Brain pericyte (primary cell): Measurements from ENCODE around the gene TRMT10C.
A peak's percentile ranks its signal among the peaks of the same experiment; 100 is the strongest.
"Not testable (repeated sequence)": the region's sequence is repeated elsewhere in the genome, so short reads cannot be mapped to it uniquely, and the experiment has no call there.

Source experiments
- DNase-seq: peaks from one replicate; pipeline ENCODE4 v3.0.0-alpha.2; 2012; ENCODE audit warnings: low read depth, low spot score

The TRMT10C gene

DNA sequence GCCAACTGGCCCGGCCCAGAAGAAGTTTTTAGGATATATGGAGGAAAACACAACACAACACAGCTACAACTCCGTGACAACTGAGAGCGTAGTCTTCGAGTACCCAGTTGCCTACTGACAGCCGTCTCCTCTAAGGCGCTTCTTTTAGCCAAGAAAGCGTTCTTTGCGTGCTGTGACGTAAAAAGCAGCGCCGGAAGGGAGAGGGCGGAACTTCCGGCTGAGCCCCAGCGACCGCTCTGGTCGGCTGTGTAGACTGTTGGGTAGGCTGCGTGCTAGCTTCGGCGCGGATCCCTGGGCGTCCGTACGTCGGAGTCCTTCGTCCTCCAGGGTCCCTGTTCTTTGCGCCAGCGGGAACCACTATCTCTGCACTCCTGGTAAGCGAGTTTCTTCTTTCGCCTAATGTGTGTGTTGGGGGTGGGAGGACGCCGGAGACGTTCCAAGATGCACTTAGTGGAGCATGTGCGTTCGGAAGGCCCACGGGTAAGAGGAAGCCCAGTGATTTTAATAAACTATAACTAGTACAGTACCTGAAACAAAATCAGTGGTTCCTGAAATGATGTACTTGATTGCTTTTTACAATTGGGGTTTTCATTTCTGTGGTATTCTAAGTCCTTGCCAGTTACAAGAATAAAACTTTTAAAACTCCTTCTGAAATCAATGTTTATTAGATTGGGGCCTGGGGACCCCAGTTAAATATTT is at the start of gene TRMT10C:
TRMT10C (plus strand) TSS at position 239 of the 699 bp plus-strand sequence. CDS start 2,914 bp downstream, outside the sequence.
- peak; percentile 77 for DNase-seq

DNA sequence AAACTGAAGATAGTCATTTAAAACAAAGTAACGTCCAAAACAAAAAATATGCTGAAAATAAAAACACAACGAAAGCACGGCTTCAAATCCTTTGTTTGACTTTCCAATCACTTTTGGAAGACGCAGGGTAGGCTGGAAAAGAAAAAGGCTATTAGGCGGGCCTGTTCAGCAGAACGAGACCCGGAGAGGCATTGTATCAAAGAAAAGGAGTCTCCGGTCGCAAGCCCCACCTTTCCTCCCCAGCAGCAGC is 49.3 kb upstream of the TRMT10C start:
- no peak for DNase-seq

DNA sequence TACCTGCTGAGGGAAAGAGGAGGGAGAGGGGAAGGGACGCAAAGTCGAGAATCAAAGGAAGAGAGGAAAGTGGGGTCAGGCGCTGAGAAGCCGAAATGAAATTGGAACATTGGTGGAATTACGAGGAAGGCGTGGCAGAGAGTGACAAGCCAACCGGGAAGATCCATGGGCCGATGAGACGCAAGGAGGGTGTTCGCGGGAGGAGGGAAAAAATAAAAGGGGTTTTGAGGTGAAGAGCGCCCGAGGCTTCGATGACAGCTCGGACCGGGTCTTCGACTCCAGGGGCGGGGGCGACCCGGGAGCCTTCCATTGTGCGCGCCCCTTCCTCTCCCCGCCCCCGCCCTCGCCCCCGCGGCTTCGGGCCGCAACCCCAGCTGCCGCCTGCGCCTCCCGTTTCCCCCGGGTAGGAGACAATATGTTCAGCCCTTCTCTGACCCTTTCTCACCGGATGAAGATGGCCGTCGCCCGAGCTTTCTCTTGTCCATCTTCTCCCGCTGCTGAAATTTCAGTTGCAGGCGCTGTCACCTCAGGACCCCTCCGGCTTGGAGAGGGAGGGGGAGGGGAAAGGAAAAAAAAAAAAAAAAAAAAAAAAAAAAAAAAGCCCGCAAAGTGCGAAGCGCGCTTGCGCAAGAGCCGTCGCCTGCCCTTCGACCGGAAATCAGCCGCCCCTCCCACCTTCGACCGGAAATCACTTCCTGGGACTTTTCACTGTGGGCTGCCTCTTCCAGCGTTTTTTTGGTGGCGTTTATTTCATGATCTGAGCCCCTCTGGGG is 48.8 kb upstream of the TRMT10C start, which contains the start of gene SENP7:
SENP7 (minus strand) TSS at position 567 of the 773 bp plus-strand sequence; CDS start at position 485, 82 bp downstream.
- DNase-seq, result peak; percentile 47

DNA sequence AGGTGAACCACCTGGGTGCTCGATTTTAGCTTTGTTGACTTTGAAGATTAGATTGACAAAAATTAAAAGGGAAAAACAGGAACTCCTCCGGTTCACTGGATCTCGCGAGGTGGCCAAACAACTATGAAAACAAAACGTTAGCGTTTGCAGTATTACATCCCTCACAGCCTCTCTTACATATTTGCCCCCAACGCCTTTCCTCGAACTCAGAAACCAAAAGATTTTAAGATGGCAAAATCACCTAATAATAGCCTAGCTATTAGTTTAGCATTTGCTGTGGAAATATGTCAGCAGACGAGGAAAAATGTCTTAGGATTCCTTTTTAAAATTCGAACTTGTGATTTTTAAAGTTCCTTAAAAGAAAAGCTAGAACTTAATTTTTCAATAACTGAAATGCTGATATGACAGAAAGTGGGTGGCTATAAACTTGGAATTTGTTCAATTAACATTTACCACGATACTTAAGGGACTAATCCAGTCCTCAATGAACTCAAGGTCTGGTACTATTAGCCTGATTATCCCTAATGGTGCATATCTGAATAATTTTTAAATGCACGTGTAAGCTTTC is 48.2 kb upstream of the TRMT10C start:
- peak; percentile 31 for DNase-seq

DNA sequence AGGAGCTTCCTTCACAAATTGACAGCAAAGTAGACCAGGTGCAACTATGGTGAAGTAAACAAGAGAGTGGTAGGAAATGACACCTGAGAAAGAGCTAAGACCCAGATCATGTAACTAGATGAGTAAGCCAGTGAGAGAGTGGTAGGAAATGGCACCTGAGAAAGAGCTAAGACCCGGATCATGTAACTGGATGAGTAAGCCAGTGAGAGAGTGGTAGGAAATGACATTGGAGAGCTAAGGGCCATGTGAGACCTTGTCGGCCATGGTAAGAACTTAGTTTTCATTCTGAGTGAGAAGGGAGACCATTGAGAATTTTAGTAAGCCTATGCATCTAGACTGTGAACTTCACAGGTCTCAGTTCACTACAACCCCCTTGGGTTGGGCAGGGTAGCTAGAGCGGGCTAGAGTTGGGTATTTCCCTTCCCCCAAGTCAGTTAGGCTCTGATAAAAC is 43.2 kb upstream of the TRMT10C start:
- DNase-seq, result no peak

DNA sequence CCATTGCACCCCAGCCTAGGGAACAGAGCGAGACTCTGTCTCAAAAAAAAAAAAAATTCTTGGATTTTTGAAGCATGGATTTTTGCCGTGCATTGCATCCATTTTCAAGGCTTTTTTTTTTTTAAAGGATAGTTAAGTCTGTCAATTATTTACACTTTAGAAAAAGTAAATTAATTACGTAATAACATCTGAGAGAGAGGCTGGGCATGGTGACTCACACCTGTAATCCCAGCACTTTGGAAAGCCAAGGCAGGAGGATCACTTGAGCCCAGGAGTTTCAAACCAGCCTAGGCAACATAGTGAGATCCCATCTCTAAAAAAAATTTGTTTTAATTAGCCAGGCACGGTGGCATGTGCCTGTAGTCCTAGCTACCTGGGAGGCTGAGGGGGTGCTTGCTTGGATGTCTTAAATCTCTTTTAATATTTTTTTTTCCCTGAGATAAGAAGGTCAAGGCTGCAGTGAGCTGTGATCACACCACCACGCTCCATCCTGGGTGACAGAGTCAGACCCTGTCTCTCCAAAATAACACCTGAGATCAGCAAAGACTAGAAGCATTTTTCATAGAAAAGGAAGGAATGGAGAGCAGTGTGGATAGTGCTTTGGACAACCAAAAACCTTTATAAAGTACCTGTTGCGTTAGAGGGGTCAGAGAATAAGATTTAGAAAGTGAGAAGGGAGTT is 41.8 kb upstream of the TRMT10C start:
- DNase-seq, result no peak

DNA sequence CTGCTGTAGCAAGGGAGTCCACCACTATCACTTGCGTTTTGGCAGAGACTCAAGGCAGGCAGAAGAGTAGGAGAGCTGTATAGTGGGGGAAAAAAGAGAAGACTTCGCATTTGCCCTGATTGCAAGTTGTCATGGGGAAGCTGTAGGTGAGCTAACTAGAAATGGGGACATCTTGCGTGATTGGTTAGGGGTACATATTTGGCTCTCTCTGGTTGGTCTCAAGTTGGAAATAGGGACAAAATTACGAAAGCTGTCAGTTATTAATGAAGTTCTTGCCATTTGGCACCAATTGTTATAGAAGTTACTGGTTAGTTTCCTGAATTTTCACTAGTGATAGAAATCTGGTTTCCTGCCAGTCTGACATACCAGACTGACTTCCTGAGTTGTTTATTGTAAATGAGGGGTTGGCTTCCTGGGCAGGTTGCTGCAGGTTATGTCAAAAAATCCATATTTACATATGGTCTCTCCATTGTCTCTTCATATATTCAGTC is 40.4 kb upstream of the TRMT10C start:
- no peak for DNase-seq

DNA sequence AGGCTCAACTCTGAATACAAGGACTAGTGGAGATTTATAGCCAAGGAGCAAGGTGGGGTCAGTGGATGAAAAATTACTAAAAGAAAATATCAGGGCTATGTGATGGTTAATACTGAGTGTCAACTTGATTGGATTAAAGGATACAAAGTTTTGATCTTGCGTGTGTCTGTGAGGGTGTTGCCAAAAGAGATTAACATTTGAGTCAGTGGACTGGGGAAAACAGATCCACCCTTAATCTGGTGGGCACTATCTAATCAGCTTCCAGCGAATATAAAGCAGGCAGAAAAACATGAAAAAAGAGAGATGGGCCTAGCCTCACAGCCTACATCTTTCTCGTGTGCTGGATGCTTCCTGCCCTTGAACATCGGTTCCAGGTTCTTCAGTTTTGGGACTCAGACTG is 34.2 kb upstream of the TRMT10C start:
- no peak for DNase-seq

DNA sequence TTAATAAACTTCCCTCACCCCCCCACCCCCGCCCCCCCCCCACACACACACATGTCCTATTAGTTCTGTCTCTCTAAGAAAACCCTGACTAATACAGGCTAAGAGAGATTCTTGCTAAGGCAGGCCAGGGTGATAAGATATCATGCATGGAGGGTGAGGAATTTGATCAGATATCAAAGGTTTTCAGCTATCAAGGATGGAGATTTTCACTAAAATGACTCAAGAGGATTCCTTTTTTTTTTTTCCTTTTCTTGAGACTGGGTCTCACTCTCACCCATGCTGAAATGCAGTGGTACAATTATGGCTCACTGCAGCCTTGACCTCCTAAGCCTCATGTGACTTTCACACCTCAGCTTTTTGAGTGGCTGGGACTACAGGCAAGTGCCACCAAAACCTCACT is 33.8 kb upstream of the TRMT10C start:
- no peak for DNase-seq

DNA sequence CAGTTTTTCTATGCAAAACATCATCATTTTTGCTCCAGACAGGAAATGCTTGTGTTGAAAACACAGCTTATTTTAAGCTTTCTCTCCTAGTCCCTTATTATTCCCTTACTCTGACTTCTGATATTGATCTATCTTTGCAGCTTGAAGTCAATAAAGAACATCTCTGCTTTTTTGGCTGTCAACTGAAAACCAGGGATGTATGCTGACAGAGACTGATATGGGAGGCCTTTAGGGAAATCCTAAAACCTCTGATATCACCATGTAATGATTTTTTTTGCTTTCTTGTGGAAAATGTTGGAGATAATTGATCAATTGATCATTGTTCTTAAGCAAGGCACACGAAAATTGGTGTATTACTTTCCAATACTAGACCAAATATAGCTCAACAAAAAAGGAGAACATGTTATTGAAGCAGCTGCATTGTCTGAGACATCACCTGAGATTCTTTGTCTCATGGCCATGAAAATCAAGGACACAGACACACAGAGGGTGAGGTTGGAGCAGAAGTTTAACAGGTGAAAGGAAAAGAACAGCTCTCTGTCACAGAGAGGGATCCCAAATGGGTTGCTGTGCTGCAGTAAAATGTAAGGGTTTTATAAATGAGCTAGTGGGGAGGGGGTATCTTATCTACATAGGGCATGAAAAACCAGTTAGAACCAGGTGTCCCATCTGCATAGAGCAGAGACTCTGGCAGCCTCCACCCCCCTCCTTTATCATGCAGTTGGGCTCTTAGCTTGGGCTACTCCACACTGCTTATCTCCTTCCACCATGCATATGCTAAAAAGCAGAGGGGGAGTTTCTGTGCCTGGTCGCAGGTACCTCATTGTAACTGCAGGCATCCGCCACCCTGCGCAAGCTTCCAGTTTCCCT is 31.6 kb upstream of the TRMT10C start:
- no peak for DNase-seq

DNA sequence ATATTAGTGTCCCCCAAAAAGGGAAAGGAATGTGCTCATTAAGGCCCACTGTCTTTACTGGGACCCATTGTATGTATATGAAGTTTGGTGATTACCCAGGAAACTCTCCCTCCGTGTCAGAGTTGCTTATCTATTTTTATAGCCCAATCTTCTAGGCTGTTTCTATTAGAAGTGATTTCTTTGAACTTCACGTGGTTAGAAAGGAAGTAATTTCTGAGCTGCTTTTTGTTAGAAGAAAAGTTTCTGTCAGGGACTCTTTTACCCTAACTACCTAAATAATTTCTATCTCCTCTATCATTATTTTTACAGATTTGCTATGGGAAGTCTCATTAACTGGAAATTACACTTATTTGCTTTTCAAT is 31.0 kb upstream of the TRMT10C start:
- DNase-seq, result no peak

DNA sequence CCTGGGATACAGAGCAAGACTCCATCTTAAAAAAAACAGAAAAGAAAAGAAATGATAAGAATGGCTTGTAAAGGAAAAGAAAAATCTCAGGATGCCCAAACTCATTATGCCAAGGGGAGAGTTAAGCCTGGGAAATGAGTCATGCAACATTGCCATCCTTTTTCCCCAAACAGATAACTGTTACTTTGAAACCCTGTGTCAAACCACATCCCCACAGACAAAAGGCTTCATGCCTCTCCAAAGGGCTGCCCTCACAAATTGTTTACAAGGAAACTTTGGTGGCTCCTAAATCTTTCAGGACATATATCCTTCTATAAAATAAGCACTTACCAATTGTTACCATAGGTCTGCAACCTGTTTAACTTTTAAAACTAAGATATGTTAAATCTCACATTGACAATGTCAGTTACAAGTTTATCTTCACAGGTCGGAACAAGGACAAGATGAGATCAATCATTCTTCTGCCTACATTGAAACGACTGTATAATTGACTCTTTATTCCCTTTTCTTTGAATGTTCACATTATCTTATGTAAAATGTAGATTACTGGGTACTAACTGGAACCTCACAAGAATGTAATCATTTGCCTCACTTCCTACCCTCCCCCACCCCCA is 30.1 kb upstream of the TRMT10C start:
- DNase-seq, result no peak

DNA sequence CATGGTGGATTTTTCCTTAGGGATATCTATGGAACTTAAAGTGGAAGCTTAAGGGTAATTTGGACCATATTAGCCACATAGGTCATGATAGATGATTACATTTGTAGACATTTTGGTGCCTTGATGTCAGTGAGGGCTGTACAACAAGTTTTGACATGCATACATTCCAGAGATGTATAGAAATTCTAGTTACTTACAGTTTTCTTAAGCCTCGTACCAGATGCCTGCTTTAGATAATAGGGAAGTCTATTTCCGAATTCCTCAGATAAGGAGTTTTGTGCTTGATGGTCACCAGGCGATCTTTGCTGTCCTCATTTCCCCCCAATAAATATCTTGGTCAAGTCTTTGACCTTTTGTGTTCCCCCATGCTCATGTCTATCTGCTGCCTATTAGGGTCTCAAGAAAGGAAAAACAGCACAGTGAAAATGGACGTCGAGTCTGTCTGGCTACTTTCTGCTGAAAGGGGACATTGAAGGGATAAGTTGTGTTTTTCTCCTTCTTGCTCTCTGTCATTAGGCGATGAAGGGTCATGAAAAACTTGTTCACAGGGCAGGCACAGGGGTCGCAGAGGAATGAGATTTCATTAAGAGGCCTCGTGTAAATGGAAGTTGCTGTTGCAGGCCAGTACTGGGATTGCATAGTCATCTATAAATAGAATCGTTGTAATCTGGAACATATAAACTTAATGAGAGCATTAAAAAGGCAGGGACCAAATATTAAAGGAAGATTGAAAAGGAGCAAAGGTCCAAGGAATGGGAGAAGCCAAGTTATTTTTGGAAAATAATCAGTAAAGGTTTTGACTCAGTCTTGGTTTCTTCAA is 28.7 kb upstream of the TRMT10C start:
- DNase-seq, result no peak

DNA sequence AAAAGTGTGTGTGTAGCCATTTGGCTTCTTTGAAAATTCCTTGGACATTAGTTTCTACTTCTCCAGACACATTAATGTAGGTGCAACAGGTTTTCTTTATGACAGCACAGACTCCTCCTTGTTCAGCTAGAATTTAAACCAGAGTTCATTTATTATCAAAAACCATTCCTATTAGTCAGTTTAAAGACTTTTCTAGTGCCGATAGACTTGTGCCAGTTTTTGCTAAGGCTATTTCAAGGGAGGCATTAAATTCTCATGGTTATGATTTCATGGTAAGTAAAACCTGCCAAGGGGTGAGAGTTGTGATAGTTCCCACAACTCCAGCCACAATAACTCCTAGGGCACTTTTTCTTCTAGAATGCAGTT is 28.1 kb upstream of the TRMT10C start:
- DNase-seq, result no peak

DNA sequence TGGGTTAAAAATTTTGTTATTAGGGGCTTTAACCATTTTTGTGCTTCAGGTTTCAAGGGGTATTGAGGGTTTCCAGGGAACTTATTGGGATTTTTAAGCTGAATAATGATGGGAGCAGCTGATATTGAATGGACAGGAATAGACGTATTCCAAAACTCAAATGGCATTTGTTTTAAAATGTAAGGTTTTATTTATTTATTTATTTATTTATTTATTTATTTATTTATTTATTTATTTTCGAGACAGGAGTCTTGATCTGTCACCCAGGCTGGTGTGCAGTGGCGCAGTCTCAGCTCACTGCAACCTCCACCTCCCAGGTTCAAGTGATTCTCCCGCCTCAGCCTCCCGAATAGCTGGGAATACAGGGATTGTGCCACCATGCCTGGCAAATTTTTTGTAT is 26.4 kb upstream of the TRMT10C start:
- no peak for DNase-seq

DNA sequence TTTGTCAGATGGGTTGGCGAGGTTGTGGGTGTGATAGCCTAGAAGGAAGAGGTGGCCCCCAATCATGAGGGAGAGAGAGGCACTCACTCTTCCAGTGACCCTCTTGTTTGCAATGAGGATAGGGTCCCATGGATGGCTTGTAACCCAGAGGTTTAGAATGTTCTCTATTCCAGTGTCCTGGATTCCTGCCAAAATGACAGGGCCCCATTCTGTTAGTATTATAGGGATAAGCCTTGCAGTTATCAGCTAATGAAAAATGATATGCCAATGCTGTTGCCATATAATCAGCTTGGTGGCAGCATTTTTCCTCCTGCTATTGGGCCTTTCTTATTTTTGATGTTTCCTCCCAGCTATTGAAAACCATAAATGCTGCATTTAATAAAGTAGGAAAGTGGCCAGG is 25.4 kb upstream of the TRMT10C start:
- no peak for DNase-seq

DNA sequence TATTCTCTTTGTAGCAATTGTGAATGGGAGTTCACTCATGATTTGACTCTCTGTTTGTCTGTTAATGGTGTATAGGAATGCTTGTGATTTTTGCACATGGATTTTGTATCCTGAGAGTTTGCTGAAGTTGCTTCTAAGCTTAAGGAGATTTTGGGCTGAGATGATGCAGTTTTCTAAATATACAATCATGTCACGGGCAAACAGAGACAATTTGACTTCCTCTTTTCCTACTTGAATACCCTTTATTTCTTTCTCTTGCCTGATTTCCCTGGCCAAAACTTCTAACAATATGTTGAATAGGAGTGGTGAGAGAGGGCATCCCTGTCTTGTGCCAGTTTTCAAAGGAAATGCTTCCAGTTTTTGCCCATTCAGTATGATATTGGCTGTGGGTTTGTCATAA is 24.7 kb upstream of the TRMT10C start:
- DNase-seq, result not testable (repeated sequence)

DNA sequence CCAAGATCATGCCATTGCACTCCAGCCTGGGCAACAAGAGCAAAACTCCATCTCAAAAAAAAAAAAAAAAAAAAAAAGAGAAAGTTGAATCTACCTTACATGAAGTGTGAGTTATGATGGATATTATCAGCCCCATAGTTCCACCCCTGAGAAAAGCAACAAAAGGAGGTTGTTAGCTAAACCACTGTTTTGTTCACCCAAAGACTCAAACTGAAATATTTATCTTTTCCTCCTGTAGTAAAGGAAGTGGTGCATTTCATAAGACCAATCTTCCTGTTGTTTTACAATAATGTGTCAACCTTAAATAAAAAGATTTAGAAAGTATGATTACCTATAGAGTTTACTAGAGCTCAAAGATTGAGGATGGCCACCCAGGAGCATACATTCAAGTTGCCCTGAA is 18.7 kb upstream of the TRMT10C start:
- no peak for DNase-seq

DNA sequence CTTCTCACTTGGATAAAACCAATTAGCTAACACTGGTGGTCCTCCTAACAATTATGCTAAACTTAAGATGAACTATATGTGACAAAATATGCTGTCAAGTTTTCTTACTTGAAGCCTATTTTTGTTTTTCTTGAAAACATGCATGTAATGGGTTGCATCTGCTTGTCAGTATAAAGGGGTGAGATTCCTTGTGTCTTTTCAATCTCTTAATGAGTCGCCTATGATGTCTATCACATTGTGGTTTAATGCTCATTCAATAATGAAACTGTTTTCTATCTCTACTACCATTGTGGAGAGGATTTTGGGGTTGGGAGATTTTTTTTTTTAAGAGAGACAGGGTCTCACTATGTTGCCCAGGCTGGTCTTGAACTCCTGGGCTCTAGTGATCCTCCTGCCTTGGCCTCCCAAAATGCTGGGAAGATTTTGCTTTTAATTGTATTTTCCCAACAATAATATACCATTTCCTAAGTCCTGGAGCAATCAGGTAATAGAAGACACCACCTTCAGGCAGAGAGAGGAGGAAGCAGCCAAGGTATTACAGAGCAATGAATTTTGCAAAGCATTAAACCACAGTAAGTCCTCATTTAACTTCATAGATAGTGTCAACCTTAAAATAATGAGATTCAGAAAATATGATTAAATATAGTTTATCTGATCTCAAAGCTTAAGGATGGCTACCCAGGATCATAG is 17.4 kb upstream of the TRMT10C start:
- DNase-seq, result no peak
